Endometrial microvascular endothelial cells (primary cell): ENCODE measurements around the gene PGM1. TPM values are rescaled to one million over a fixed set of nuclear protein-coding genes. Genes with fewer than 3 reads are reported as not detected.

Experiments used
- in situ Hi-C: cut with HindIII; loops from 2 replicates; pipeline ENCODE4 v1.10.0; 2017; ENCODE audit warnings: low sequenced_read_pairs, low pct_unique_long_range_greater_than_20kb; ENCODE audit errors: inconsistent ontology term
- total RNA-seq: library from RNA; depleted of rRNA; stranded (reverse); fragments of >200 nt; gene quantifications from one replicate; pipeline ENCODE4 v1.2.3, GENCODE V29; 2015; ENCODE audit errors: inconsistent ontology term

Gene PGM1
- total RNA-seq, 1 donor from 2014 or later = 46.3 TPM

DNA sequence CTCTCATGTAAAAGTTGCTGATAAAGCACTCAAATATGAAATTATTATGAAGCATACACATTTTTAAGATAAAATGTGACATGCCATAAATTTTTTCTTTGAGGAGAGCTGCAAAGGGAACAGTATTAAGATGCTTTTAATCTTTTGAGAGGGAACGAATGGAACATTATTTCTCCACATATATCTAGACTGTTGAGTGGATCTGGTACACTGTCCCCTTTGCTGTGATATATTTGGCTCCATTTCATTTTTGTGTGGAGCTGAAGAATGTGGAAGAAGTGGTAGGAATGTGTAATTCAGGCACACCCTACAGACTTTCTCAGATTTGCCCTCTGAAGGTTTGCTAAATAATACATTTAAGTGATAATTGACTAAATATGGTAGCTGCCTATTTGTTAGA is 31.7 kb downstream of the PGM1 start:
- in situ Hi-C loops = no loop called here

DNA sequence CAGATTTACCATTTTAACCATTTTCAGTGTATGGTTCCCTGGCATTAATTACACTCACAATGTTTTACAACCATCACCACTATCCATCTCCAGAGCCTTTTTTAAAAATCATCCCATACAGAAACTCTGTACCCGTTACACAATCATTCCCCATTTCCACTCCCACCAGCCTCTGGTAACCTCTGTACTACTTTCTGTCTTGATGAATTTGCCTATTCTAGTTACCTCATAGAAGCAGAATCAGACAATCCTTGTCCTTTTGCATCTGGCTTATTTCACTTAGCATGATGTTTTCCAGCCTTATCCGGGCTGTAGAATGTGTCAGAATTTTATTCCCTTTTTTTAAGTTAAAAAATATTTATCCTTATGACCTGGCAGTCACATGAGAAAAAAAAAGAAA is 33.0 kb downstream of the PGM1 start:
- in situ Hi-C loops = no loop called here

DNA sequence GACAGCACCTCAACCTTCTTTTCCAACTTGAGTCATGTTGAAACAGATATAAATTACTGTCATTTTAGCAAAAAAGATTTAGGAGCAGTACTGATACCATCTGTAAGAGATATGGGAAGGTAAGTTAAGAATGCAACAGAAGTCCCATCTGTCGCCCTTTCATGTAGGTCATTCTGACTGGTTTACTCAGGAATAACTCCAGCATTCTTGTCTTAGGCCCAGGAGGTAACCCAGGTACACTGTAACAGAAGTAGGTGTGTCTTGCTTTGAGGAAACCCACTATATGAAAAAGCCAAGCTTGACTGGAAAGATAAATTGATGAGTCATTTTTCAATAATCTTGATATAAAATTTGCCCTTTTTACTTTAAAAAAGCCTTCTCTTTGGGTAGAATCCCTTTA is 35.4 kb downstream of the PGM1 start:
- in situ Hi-C loops = no loop called here

DNA sequence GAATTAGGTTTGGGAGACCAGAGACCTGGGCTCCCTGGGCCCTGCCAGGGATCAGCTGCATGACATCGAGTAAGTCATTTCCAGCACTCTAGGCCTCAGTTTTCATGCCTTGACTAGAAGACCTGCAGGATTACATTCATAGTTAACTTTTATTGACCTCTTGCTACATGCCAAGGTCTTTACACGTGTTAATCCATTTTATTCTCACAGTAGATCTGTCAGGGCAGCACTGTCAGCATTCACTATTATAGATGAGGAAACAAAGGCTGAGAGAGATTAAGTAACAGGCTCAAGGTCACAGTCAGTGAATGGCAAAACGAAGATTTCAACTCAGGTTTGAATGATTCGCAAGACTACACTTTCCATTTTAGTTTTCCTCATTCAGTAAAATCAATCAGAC is 37.0 kb downstream of the PGM1 start:
- in situ Hi-C loops = no loop called here

DNA sequence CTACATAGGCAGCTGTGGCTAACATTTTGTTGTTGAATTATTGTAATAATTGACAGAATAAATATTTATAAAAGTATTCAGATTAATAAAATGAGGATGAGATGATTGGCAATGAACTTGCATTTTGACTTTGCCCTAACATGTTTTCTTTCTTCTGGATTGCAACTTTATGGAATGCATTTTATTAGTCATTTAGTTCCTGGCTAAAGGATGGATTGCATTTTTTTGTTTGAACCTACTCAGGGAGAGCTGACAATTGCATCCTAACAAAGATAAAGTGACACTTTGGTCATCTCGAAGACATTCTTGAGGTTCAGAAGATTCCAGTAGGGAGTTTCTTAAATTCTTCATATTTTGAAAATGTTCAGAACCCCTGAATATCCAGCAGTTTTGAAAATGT is 37.5 kb downstream of the PGM1 start:
- in situ Hi-C loops = no loop called here

DNA sequence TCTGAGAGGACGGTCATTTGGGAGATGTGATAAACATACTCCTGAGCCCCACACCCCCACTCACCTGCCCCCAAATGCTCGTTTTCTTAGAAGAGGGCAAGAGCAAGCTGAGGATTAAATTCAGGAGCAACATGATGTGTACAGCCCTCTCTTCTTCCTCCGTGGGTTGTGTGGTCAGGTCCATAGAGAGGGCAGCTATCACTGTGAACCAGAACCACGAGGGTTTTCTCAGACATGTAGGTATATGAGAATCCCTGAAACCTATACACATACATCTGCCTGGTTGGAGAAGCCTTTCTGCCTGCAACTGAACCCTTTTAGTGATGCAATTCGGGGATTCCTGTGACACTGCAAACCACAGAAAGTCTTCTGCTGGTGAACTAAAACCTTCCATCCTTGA is 38.9 kb downstream of the PGM1 start:
- in situ Hi-C loops = no loop called here

DNA sequence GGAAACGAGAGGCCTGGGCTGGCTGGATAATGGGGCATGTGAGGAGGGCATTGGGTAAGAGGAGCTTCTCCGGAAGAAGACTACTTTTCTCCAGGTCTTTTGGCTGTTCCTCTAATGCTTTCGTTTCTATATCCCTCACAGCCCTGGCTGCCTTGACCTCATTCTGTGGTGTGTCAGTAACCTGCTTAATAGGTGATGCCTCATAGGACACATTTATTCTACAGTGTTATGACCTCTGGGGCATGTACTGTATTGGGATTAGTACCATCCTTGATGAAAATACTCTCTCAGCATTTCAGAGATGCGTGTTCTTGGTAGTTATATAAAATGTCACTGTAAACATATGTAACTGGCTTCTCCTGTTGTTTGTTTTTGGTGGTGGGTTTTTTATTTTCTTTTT is 40.1 kb downstream of the PGM1 start:
- in situ Hi-C loops = no loop called here

DNA sequence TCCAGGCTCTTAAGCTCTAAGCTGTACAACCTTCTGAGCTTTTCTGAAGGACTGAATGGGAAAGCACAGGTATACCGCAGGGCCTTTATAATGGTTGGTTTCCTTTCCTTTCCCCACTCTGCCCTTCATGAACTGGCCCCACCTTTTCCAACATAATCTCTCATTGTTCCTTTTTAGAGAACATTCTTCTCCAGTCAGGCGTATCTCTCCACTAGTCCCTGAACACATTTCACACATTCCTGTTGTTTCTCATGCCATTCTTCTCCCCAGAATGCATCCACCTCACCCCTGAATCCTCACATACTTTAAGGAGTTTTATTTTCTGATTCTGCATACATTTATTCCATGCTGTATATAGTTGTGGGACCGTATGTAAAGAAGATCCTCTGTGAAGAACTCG is 41.3 kb downstream of the PGM1 start:
- in situ Hi-C loops = no loop called here

DNA sequence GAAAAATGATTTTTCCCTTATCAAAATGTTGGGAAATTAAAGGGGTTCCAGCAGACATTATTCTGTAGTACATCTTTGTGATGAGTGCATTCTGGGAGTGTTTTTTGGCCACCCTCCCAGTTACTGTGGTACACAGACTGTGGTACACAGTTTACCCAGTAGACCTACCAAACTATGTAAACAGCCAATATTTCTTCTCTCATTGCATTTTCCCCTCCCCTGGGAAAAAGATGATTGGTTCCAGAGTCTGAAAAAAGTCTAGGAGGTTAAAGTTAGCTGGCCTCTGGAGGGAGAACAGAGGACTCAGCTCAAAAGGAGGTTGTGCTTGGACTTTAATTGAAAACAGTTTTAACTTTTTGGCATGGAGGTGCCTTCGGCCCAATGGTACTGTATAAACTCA is 42.5 kb downstream of the PGM1 start:
- in situ Hi-C loops = no loop called here

DNA sequence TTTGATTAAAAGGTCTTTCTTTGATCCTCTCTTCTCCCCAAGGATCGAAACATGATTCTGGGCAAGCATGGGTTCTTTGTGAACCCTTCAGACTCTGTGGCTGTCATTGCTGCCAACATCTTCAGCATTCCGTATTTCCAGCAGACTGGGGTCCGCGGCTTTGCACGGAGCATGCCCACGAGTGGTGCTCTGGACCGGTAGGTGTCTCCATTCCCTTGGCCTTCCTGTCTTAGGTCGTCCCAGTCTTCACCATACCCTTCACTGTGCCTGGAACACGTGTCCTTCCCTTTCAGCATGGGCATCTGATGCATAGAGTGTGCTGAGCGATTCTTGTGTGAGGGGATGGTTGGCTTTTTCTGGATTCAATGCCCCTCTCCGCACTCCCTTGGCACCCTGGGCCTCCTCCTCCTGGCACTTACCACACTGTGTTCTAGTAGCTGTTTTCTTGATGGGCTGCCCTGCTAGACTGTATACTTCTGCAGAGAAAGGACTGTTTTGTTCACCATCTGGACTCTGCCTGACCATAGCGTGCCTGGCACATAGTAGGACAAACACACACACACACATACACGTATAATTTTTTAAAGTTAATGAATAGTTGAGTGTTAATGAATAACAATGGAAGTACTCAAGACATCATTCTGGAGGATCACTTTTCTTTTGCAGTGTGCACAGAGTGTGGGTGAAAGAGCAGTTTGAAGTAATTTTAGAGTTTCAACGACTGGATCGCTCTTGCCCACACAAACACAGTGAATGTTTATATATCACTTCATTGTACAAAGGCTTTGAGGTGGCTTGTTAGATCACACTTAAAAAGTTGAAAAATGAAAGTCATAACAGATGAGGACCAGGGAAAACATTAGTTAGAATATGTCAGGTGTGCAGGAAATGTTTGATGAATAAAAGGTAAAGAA is 43.2 kb downstream of the PGM1 start:
- in situ Hi-C loops = no loop called here

DNA sequence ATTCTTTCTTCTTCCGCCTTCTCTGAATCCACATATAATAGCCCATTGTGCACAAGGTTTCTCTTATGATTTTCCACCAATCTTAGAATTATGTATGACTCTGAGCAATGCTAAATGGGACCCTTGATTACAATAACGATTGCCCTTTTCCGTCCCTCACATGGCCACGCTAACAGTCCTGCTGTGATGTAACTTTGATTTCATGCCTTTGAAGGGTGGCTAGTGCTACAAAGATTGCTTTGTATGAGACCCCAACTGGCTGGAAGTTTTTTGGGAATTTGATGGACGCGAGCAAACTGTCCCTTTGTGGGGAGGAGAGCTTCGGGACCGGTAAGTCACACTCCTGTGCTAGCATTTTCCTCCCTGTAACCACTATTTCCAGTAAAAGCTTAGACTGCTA is 45.3 kb downstream of the PGM1 start:
- in situ Hi-C loops = no loop called here

DNA sequence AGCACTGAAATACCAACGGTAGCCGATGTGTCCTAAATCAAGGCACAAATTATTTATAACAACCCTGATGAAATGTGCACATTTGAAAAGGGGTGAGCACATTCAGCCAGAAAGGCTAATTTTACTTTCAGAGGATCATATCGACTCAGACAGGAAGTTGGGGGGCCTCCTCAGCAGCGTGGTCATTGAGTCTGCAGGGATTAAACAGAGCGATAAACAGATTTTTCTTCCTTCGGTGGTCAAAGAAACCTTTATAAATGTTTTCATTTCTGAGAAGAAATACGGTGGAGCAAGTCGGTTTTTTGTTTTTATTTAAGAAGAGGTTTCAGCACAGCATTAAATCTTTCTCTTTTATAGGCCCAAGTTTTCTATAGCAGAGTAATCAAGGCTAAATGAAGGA is 45.7 kb downstream of the PGM1 start:
- in situ Hi-C loops = no loop called here

DNA sequence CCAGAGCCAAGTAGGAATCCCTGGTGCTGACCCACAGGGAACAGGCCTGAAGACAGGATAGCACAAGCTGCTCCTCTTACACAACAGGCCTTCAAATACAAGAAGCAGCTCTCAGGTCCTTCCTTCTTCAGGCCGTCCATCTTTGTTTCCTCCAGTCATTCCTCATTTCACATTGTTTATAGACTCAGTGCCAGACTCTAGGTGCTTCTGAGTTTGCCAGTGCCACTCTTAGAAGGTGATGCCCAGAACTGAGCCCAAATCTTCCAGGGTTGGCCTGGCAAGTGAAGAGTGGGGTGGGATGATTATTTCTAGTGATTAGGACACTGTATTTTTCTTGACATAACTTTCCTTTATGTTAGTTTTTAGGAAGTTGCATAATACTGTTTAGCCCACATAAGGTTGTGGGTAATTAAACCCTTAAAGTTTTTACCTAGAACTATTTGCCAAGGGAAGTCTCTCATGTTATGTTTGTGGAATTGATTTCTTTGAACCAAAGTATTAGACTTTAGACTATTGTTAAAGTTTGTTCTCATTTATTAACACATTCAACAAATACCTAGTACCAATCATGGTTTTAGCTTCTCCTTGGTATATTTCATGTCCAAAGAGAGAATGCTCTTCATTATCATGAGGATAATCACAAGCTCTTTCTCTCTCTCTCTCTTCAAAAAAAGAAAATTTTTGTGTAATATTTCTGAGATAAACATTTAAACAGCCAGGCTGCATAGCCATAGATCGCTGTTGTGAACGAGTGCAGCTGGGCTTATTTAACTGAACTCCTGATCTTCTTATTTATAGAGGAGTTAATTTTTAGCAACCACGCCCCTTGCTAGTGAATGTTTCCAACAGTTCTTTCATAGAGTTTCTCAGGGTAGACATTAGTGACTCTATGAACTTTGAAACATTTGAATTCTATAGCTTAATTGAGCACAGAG is 47.7 kb downstream of the PGM1 start:
- in situ Hi-C loops = no loop called here

DNA sequence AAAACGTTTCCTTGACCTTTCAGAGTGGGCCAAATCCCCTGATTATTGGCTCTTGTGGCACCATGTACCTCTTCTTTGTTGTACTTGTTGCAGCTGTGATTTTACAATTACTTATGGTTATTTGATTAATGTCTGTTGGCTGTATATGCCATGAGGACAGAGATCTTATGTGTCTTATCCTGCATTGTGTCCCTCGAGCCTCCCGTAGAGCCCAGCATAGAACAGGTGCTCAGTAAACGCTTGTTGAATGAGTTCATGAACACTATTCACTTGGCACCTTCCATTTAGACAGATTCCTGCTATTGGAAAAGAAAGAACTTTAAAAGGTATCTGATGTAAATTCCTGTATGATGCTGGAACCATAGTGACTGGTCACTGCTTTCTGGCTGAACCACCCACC is 48.4 kb downstream of the PGM1 start:
- in situ Hi-C loops = no loop called here

DNA sequence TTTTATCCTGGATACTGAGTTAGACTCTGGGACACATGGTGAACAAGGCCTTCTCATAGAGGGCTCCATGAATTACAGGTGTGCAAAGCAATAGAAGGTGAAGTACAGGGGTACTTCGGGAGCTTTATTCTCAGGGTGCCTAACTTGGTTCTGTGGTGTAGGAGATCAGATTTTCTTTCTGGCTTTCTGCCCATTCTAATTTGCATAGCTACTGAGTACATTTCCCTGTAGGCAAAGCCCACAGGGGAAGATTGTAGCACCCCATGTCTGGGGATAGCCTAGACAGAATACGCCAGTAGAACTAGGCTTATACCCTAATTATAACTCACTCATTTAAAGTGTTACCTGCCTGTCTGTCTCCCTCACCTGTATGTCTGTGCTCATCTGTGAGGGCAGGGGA is 49.7 kb downstream of the PGM1 start:
- in situ Hi-C loops = no loop called here

DNA sequence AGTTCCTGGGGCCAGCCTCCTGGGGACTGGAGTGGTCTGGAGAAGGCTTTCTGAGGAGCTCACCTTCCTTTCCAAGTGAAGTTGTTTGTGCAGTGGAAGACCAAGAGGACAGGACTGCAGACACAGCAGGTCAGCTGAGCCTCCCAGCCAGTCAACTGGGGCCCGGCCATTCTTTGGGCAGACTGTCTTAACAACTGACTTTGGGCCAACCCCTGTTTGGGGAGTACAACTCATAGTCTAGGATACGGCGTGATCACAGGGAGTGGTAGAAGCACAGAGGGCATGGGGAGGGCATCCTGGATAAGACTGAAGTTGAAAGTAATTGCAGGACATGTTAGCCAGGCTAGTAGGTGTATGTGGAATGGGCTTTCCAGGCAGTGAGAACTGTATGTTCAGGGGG is 50.3 kb downstream of the PGM1 start:
- in situ Hi-C loops = no loop called here

DNA sequence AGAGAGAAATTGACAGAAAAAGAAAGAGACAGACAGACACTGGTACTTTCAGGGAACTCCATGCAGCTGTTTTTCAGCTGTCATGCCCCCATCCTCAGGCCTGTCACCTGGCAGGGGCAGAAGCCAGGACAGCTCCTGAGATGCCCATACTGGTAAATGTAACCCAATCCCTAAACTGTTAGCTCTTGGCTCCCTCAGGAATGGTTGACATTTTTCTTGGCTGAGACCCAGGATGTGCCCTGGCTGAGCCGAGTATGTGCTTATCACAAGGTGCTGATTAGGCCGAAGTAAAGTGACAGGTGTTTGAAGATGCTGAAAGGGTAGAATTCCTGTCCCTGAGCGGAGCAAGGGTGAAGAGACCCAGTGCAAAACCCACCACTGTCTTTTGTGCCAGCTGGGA is 50.7 kb downstream of the PGM1 start:
- in situ Hi-C loops = no loop called here

DNA sequence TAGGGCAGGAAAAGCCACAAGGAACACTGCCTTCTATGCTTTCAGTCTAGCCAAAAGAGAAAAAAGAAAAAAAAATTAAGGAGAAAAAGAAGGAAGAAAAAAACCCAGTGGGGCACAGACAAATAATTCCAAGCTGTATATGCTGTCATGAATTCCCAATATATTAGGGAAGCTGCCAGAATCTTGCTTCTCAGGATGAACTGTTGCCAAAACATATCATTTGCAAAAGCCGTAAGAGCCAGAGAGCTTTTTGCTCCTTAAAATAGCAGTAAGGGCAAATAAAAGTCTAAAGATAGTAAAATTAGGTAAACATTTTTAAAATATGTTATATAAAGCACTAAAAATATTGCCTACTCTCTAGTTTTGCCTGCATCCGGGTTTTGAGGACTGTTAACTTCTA is 52.1 kb downstream of the PGM1 start:
- in situ Hi-C loops = no loop called here

DNA sequence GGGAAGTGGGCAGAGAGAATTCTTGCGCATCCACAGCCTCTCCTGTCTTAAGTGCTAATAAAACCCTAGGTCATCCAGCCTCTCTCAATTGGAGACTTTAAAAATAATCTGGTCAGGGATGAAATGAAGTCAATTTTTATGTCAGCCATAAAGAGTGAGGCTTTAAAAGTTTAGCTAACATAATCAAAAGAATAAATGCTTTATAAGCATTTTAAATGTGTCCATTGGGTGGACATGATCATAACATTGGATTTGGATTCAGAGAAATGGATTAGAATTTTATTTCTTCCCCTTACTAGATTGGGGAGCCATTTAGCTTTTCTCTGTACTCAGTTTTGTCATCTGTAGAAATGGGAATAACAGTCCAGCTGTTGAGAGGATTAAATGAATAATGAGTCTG is 55.5 kb downstream of the PGM1 start:
- in situ Hi-C loops = no loop called here

DNA sequence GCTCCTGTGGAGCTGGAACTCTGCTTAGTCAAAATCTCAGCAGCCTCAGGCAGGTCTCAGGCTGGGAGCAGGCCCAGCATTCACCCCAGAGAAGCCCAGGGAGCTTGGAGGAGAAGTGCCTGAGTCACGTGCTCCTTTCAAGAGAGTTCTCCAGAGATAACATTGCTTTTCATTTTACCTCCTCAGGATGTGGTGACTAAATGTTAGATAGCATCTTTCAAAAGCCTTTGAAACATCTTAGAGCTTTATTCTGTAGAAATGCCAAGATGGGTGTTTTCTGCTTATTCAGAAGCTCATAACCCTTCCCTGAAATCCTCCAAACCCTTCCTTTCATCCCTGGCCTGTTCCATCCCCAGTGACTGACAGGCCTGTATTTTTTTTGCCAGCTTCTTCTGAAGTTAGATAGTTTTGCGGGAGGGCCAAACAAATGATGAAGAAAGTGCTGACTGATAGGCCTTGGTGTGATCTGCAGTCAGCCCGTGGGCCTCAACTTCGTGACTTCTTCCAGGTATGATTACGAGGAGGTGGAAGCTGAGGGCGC is 58.0 kb downstream of the PGM1 start:
- in situ Hi-C loops = no loop called here
